Endometrial microvascular endothelial cells (primary cell): Measurements from ENCODE around the gene FBN1. TPM values are rescaled to one million over a fixed set of nuclear protein-coding genes. Genes with fewer than 3 reads are reported as not detected.

Experiments
- in situ Hi-C: cut with HindIII; loops from 2 replicates; pipeline ENCODE4 v1.10.0; 2017; ENCODE audit warnings: low sequenced_read_pairs, low pct_unique_long_range_greater_than_20kb; ENCODE audit errors: inconsistent ontology term
- total RNA-seq: library from RNA; depleted of rRNA; stranded (reverse); fragments of >200 nt; gene quantifications from one replicate; pipeline ENCODE4 v1.2.3, GENCODE V29; 2015; ENCODE audit errors: inconsistent ontology term

FBN1 gene
- total RNA-seq, 1 donor from 2014 or later = 36.3 TPM

DNA sequence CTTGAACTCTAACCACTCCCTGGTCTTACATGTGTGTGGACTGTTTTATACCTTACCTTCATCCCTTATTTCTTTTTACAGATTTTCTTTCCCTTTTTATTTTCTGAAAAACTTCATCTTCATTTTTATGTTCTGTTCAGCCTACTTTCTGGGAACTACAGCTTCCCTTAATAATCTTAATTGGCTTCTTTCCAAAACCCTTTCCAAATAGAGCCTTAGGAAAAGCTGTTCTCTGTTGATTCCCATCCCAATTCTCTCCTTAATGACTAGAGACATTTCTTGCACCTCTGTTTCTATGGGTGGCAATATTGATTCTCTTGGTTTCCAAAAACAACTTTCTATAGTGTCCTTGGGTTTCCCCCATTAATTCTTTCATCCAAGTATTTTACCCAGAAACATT lies 179.4 kb downstream of the FBN1 start:
- in situ Hi-C loops = no loop called here

DNA sequence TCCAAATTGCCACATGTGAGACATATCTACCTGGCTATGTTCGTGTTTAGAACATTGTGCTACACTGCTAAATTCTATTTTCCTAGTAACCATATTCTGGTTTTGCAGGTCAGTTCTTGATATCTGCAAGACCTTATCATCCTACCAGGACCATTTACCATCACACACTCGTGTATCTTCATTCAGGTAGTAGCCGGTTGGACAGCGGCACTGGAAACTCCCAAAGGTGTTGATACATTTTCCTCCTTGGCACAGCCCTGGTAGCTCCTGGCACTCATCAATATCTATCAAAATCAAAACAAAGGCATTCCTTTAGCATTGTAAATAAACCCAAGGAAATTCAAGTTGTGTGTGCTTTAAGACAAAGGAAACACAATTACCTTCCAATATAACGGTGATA lies 180.1 kb downstream of the FBN1 start:
- in situ Hi-C loops = no loop called here

DNA sequence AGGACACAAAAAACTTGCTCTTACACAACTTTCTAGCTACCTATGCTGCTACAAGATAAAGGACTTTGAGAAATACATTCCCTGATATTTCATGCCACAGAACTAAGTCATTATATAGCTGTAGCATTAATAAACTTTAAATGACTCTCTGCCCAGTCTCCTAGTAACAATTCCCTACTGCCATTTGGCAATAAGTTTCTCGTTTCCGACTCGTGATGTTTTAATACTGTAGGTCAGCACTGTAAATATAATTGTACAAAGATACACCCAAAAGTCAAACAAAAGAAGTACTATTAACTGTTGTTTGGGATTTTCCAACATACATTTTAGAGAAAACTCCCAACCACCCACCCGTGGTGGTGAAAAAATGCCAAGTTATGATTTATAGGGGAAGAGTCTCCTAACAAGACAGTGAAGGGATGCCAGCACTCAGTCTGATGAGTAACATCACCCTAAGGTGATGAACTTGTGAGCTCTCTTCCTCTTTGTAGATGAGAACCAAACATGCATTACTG lies 182.1 kb downstream of the FBN1 start:
- in situ Hi-C loops = no loop called here

DNA sequence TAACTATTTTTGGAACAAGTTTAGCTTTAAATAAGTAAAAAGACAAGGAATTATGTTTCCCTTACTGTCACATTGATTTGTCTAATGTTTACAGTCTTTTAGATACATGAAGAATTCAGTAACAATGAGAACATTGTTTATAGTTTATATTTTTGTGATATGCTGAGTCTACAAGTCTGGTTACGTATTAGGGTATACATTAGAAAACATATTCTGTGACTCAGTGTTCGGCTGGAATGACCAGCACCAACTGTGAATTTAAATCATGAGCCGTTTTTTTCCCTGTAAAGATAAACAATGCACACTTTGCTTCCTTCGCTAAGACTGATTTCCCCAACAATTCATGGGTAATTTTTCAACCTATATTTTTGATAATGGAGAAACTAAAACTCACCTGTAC lies 182.8 kb downstream of the FBN1 start:
- in situ Hi-C loops = no loop called here

DNA sequence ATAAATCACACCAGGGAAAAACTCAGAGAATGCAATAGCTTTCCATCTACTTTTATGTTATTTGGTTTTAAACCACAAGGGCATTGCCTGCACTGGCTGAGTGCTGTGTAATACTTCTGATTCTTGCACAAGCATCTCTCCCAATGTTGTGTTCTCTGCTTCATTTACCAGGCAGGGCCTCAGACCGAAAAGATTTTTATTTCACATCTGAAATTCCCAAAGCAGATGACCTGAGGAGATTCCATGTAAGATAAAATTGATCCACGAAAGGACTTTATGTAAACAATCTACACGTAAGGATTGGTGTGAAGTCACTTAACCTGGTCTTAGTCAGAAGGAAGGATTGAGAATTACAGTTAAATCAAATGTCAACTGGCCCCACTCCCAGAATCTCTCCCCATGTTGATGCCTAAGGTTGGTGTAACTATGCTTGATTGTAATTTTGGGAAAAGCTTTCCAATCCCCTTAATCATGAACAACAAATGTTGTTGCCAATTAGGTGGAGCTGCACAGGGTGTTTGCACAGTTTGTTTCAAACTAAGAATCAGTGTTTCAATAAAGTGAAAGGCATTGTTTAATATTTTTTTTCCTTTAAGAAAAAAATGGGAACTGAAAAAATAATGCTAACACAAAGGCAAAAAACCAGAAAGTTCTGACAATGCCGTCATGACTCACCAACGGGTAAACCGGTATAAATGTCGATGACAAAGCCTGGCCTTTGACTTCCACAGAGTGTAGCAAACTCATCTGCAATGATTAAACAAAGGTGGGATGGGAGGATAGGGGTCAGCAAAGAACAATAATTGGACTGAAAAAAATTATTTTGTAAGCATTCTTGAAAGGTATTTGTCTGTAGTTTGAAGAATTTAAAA lies 185.7 kb downstream of the FBN1 start:
- in situ Hi-C loops = no loop called here

DNA sequence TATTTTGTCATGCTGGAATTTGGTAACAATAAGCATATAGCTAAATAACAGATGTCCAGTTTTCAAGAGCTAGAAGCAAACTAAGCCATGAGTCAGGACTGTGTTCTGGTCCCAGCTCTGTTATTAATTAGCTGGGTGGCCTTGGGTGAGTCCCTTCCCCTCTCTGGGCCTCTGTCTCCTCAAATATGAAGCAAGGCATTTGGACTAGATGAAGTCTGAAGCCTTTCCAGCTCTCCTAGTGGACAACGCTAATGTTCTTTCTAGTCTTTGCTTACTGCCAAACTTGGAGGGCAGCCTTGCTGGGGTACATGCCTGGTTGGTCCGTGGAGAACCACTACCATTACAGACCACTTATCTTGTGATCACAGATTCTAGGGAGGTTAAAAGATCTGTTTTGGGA lies 186.6 kb downstream of the FBN1 start:
- in situ Hi-C loops = no loop called here

DNA sequence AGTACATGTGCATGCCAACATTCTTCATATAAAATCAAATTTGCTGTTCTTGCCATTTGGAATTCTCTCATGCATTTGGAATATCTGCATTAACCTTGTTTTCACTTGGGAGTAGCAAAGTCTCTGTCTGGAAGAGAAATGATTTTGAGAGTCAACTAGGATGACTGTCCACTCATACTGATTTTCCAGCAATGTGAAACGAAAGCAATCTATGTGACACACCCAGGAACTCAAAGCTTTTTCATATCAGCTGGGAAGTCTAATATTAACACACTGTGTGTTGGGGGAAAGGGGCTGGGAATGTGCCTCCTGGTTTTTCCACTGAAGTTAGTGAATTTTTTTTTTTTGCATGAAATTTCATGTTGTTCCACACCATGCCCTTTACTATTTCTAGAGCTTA lies 189.4 kb downstream of the FBN1 start:
- in situ Hi-C loops = no loop called here

DNA sequence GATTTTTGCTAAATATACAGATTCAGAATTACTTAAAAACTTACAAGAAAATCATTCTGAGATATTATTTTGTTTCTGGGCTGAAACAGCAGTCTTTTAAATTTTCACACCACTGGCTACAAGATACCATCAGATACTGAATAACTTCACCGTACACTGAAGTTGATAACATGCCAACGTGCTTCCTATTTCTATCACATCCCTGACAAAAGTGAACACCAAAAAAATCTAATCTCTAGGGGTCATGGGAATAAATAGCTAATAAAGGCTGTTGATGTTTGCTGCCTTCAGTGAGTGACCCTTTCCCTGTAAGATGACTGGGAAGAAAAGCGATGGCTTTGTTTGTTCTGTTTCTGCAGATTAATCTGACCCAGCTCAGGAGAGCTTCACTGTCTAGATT lies 193.8 kb downstream of the FBN1 start:
- in situ Hi-C loops = no loop called here

DNA sequence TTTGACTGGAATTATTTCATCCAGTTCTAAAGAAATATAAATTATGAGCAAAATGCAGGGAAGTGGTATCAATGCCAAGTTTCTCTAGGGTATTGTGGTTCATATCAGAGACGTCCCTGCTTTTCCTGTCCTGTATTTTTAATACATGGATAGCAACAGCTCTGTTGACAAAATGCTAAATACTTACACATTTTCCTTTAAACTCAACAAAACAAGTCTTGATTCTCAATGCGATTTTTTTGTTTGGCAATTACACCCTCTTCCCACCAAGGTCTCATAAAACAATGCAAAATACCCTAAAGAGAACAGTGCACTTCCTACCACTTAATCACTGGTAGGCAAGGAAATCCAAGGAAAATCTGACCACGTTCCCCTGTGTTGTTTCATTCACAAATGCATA lies 194.3 kb downstream of the FBN1 start:
- in situ Hi-C loops = no loop called here

DNA sequence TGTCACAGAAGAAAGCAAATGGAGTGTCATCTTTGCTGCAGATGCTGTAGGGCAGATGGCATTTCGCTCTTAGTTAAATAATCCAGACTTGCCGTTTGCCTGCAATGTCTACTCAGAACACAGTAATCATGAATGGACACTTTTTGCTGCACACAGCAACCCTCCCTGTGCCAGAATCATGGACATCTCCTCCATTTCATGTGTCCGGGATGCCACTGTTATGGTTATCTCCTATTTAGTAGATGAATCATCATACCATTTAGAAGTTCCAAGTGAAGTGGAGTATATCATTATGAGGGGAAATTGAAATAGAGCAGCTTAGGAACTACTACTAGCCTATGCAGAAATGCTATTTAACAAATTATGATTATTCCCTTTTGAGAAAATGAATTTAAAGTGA lies 195.8 kb downstream of the FBN1 start:
- in situ Hi-C loops = no loop called here

DNA sequence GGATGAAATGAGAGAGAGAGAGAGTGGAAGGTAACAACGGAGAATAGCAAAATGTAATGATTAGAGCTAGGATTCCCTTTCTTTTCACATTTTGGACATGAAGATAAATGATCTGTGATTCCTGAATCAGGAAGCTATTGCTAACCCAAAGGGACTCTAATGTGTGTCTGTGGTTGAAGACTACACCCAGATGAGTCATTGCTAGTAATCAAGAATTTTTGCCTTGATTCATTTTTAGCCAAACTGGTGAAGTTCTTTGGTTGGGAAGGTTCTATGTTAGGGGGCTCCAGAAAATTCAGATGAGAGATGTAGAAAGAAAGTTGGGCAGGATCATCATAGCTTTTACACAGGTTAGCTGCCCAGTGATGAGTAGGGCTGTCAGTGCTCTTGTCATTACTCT lies 197.9 kb downstream of the FBN1 start:
- in situ Hi-C loops = no loop called here

DNA sequence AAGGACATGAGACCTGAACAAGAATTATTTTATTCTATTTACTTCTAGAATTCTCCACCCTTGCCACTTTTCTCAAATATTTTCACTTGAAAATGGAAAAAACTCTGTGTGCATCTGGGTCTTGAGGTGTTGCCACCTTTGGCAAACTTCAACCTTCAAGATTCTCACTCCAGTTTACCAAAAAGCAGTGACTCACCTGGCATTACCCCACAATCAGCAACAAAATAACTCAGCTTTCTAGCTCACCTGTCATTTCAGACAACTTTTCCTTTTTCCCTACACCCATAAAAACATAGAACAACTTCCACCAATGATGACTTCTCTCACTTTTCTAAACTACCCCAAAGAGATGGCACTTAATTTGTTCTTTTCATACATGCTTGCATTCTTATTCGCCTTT lies 198.5 kb downstream of the FBN1 start:
- in situ Hi-C loops = no loop called here

DNA sequence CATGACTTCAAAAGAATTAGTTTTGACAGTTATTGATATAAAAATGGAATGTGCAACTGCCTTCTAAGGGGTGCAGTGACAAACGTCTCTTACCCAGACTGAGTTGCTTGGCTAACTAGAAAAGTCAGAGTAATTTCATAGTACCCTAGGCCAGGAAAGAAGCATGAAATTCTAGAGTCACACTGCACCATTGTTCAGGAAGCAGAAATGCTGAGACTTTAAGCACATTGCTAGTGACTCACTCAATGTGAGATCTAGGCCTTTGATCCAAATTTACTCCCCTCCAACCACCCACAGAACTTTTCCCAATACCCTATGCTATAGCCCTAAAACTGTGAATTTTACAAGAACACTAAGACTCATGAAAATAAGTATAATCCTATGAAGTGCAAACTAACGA lies 203.5 kb downstream of the FBN1 start:
- in situ Hi-C loops = no loop called here

DNA sequence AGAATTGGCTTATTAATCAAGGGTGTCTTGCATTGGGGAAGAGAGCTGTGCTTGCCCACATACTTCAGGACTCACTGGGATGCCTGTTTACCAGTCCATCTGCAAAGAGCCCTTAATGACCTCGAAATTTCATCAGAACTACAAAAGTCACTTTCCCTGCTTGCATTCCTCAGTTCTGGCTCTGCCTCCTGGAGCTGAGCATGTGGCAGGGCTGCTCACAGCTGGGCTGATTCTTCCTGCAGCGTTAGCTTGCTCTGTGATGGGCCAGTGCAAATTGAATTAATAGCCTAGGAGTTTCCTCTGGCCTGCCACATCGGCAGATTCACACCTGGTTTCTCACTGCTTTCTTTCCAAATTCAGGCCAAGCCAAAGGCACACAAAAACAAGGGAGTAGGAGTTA lies 205.4 kb downstream of the FBN1 start:
- in situ Hi-C loops = no loop called here

DNA sequence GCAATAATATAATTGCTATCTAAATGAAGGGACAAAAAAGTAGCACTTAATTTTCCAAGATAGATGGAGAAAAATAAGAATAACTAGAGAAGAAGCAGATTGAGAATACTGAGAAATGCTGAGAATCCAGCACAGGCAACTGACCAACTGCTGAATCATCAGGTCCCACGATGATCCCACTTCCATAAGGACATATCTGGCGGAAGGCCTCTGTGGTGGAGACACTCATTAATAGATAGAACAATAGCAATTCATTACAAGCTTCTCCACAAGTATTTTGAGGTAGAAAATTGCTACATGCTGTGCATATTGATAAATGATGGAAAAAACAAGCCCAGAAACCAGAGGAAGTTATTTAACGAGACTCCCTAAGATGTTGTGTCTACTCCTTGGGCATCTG lies 208.3 kb downstream of the FBN1 start:
- in situ Hi-C loops = no loop called here

DNA sequence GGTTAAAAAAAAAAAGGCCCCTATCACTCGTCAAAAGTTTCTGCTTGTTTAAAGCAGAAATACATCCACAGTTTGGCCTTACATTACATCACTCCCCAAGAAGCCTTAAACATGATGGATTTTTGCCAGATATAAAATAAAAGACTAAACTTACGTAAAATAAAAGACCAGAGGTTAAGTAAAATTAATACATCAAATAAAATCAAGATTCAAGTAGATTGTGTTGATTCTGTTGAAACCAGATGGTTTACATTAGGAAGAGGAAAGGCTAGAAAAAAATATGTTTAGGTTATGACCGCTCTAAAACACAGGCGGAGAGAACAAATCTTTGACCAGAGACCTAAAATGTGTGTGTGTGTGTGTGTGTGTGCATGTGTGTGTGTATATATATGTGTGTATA lies 210.2 kb downstream of the FBN1 start:
- in situ Hi-C loops = no loop called here

DNA sequence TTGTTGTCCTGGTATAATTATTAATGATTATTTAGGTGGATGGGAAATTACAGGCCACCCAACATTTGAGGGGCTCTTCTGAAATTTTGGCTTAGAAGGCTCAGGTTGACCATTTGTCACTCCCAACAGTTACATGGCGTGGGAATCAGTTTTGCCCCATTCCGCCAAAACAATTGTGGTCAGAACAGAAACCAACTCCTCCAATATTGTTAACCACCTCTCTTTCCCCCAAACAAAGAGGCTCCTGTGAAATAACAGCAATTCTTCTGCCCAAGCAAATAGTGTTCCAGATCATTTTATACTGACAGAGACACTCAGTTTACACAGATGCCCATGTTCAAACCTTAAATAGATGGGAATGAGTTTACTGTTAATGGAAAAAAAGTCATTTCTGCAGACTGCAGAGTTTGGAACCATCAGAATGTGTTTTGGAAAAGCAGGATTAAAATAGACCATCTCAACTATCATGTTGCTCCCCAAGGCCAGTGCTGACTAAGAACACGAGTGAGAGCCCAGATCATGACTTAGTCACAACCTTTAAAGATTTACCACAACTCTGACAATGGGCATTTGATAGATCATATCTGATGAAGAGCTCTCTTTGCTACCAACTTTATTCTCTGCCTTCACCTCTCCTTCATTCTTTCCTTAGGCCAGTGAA lies 212.2 kb downstream of the FBN1 start:
- in situ Hi-C loops = no loop called here

DNA sequence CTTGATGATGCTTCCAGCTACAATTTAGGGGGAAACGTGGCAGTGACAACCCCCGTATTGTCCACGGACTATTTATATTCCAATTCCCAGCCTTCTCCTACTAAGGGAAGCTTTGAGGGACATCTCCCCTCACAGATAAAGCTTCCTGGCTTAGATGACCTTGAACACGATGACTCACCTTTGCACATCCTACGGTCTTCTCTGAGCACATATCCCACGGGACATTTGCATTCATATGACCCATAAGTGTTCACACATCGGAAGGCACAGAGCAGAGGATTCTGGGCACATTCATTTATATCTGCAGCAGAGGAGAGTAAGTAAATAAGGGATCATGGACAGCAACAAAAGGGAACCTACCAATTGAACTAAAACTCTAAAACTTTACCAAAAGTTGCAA lies 212.8 kb downstream of the FBN1 start:
- in situ Hi-C loops = no loop called here

DNA sequence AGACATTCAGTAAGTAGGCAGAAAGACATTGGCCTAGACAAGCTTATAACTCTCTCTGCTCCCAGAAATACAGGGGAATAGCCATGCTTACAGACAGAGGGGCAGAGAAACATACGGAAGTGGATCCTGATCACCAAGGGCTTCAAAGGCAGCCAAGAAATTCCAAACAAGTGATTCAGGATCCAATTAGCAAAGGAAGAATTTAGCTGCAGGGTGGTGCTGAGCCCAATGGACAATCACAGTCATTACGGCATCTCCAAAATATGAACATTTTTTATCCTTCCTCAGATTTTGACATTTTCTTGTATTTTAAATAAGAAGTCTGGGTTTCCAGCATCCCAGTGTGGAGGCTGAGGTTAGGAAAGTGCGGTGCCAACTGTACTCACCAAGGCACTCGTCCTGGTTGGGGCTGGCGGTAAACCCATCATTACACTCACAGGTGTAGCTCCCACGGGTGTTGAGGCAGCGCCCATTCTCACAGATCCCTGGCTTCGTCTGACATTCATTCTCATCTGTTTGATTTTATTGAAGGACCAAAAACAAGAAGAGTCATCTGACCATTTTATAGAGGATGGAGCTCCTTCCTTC lies 217.5 kb downstream of the FBN1 start:
- in situ Hi-C loops = no loop called here

DNA sequence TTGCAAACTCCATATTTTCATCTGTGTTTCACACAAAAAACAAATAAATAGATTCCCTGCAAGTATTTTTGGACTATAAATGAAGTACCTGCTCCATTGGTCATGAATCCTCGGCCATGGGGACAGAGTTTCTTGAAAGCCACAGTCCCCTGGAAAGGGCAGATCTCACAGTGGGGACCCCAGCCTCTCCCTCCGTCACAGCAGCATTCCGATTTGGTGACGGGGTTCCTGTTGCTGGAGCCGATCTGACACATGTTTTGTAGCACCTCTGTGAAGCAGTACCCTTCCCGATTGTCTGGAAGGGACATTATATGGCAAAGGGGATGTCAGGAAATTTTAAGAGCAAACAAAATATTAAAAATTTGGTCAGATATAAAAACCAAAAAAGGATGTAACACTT lies 218.0 kb downstream of the FBN1 start:
- in situ Hi-C loops = no loop called here
